Superior temporal gyrus (tissue), 1 donor: ENCODE results near the gene SARNP.
"Not testable (repeated sequence)": the region's sequence is repeated elsewhere in the genome, so short reads cannot be mapped to it uniquely, and the experiment has no call there.

Source experiments
- DNase-seq: peaks from one replicate; pipeline ENCODE4 v3.0.0-alpha.2; 2016; ENCODE audit errors: extremely low spot score

SARNP gene

GRCh38 chr12:55797068-55797467 lies 20.5 kb downstream of the SARNP start:
- peak; percentile 75 for DNase-seq

GRCh38 chr12:55795950-55796349 lies 21.6 kb downstream of the SARNP start:
- DNase-seq: no peak

GRCh38 chr12:55789893-55790292 lies 27.6 kb downstream of the SARNP start:
- no peak for DNase-seq

- no peak for DNase-seq
Observed at GRCh38 chr12:55789171-55789570, 28.4 kb downstream of the SARNP start.

GRCh38 chr12:55788546-55788945 lies 29.0 kb downstream of the SARNP start:
- no peak for DNase-seq

GRCh38 chr12:55780685-55781084 lies 36.8 kb downstream of the SARNP start:
- no peak for DNase-seq

- no peak for DNase-seq
Observed at GRCh38 chr12:55777856-55778255, 39.7 kb downstream of the SARNP start.

GRCh38 chr12:55771736-55772135 lies 45.8 kb downstream of the SARNP start:
- DNase-seq: no peak

- DNase-seq: no peak
Observed at GRCh38 chr12:55767156-55767555, 50.4 kb downstream of the SARNP start.

GRCh38 chr12:55765736-55766290 lies 51.7 kb downstream of the SARNP start:
- no peak for DNase-seq

GRCh38 chr12:55762646-55763045 lies 54.9 kb downstream of the SARNP start:
- no peak for DNase-seq

GRCh38 chr12:55760663-55761062 lies 56.9 kb downstream of the SARNP start:
- DNase-seq: no peak

GRCh38 chr12:55758575-55758974 lies 58.9 kb downstream of the SARNP start:
- not testable (repeated sequence) for DNase-seq

GRCh38 chr12:55757701-55758100 lies 59.8 kb downstream of the SARNP start:
- no peak for DNase-seq

GRCh38 chr12:55755246-55755645 lies 62.3 kb downstream of the SARNP start:
- no peak for DNase-seq

- no peak for DNase-seq
Observed at GRCh38 chr12:55748230-55748993, 69.1 kb downstream of the SARNP start.

GRCh38 chr12:55746913-55747231 lies 70.7 kb downstream of the SARNP start:
- DNase-seq: no peak

GRCh38 chr12:55746174-55746912 lies 71.2 kb downstream of the SARNP start:
- no peak for DNase-seq

GRCh38 chr12:55745361-55746173 lies 72.0 kb downstream of the SARNP start:
- no peak for DNase-seq

- DNase-seq: no peak
Observed at GRCh38 chr12:55744340-55745030, 73.0 kb downstream of the SARNP start.
